Activated CD4-positive, alpha-beta T cell treated with anti-CD3 and anti-CD28 coated beads, Interleukin-2, amount 10 ng/mL, durations not matched to agents 7 days and 5 days (primary cell): Measurements from ENCODE around the gene STUB1. TPM values are rescaled to one million over a fixed set of nuclear protein-coding genes. Genes with fewer than 3 reads are reported as not detected.
"Not testable (repeated sequence)": the region's sequence is repeated elsewhere in the genome, so short reads cannot be mapped to it uniquely, and the experiment has no call there.

ENCODE experiments used
- CTCF ChIA-PET: fragments of 350-600 bp; sonication (Branson Sonifier 250); formaldehyde crosslinking; loops from one replicate; lab custom pipeline; 2021; ENCODE audit warnings: antibody characterized with exemption; lab: Charles Lee
- POLR2A ChIA-PET: fragments of 350-600 bp; sonication (Branson Sonifier 250); formaldehyde crosslinking; loops from one replicate; lab custom pipeline; 2021; ENCODE audit warnings: antibody characterized with exemption; lab: Charles Lee
- DNase-seq: peaks from one replicate; pipeline ENCODE4 v3.0.0-alpha.2; 2020
- H3K27ac Mint-ChIP-seq: one replicate; pipeline ENCODE4 v1.8.0; 2021; ENCODE audit warnings: mild to moderate bottlenecking, moderate library complexity, mixed read lengths
- H3K27me3 Mint-ChIP-seq: one replicate; pipeline ENCODE4 v1.8.0; 2021; ENCODE audit warnings: mixed read lengths
- H3K36me3 Mint-ChIP-seq: one replicate; pipeline ENCODE4 v1.8.0; 2021; ENCODE audit warnings: low read depth, mixed read lengths
- H3K4me1 Mint-ChIP-seq: one replicate; pipeline ENCODE4 v1.8.0; 2021; ENCODE audit warnings: mixed read lengths
- H3K4me3 Mint-ChIP-seq: one replicate; pipeline ENCODE4 v1.8.0; 2021; ENCODE audit warnings: mild to moderate bottlenecking, moderate library complexity, mixed read lengths
- H3K9me3 Mint-ChIP-seq: one replicate; pipeline ENCODE4 v1.8.0; 2021; ENCODE audit warnings: mixed read lengths
- total RNA-seq, 2 experiments: library from RNA; stranded (reverse); gene quantifications; one replicate each; pipeline ENCODE4 v1.2.3, GENCODE V29; 2021

The STUB1 gene
- total RNA-seq, 2 experiments from 2014 or later = 68.7 to 69.7 TPM

DNA sequence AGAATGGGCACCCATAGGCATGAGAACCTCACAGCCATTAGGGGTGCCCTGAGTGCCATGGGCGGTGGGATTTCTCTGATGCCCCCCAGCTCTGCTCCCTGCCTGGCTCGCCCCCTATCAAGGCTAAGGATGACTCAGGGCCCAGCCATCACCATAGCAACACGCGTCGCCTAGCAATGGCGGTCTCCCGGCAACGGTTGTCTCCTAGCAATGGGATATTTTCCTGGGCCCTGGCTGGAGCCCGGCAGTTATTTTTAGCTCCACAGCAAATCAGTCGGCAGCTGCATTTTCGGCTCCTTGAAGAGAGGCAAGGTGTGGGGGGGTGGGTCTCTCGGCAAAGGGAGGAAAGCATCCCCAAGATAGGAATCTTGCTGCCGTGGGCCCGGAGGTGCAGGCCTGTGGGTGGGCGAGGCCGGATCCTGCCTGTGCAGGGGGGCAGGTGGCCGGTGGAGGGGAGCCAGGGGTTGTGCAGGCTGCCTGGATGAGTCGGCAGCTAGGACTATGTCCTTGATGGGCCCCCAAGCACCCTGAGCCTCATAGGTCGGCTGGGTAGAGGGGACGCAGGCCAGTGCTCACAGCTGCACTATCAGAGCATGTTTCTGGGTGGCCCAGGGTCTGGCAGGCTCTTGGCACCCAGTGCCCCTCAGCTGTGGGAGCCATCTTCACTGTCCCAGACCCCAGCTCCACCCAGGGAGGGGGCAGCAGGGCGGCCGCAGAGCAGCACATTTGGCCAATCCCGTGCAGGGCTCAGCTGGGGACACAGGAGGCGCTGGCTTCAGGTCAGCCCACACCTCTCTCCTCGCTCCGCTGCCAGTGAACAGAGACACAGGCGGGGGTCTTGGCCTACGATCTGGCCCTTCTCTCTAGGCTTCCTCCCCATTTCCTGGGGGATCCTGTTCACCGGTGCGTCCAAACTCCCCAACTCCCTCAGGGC lies 29.6 kb downstream of the STUB1 start:
- POLR2A ChIA-PET = no interaction called here
- no peak for DNase-seq
- H3K36me3 Mint-ChIP-seq = no peaks in the 10 kb centered on the region
- no peaks in the 10 kb centered on the region for H3K9me3 Mint-ChIP-seq
- H3K27me3 Mint-ChIP-seq = peaks cover 44% of the 10 kb centered on the region
- peaks cover 8% of the 10 kb centered on the region for H3K4me1 Mint-ChIP-seq
- H3K27ac Mint-ChIP-seq = no peak overlapping the region
- CTCF ChIA-PET = interaction anchor here (0.6 to 1.4 kb wide), 4 partner anchors 14 to 743 kb away, joined by 3 to 4 read pairs (median 4); partner anchors contain the start of gene CIAO3
- no peak overlapping the region for H3K4me3 Mint-ChIP-seq

DNA sequence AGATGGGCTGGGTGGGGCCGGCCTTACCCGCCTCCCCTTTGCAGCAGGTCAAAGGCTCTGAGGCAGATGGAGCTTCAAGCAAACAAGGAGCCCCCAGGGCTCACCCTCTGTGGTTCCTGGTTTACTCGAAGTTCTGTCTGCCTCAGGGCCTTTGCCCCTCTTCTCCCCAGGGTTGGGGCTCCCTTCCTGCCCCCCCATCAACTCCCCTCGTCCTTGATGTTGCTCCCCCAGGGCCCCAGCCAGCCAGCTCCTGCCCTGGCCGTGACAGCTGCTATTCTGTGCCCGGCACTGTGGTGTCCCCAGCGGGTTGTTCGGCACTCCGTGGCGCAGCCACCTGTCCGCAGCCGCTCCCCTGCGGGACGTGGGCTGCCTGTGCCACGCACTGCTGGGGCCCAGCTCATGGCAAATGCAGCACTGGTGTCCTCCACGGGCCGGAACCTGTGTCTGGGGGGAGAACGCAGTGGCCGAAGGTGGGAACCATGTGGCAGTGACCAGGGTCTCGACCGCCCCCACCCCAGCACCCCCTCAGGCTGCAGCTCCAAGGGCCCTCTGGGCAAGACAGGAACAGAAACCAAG lies 30.4 kb downstream of the STUB1 start:
- Mint-ChIP-seq H3K4me1 (peaks cover 8% of the 10 kb centered on the region), H3K27ac (no peak overlapping the region), H3K4me3 (no peak overlapping the region), H3K36me3 (no peaks in the 10 kb centered on the region), H3K9me3 (no peaks in the 10 kb centered on the region), H3K27me3 (peaks cover 44% of the 10 kb centered on the region)
- ChIA-PET POLR2A (interaction anchor here (0.6 kb wide), 1 partner anchor 806 kb away, joined by 3 read pairs; no protein-coding TSS in a partner anchor), CTCF (interaction anchor here (1.0 to 1.4 kb wide), 4 partner anchors 15 to 74 kb away, joined by 3 to 5 read pairs (median 4); partner anchors contain the start of gene CIAO3)
- DNase-seq = no peak

DNA sequence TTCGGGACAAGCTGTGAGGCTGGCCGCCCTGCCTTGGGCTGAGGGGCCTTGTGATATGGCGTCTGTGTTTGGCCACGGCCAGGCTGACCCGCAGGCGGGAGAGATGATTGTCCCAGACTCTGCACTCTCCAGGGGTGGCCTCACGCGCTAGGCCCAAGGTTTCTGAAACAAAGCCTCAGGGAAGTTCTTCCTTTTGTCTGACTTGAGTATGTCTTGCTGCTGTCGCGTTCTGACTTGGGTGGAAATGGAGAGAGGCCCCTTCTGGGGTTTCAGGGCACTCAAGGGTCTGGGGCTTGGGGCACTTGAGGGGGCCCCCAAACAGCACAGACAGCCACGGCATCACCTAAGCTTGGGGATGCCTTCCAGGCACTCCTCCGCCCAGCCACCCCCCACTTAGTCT lies 30.9 kb downstream of the STUB1 start:
- CTCF ChIA-PET = interaction anchor here (1.0 to 1.4 kb wide), 3 partner anchors 17 to 74 kb away, joined by 3 to 5 read pairs (median 4); partner anchors contain the start of gene CIAO3

DNA sequence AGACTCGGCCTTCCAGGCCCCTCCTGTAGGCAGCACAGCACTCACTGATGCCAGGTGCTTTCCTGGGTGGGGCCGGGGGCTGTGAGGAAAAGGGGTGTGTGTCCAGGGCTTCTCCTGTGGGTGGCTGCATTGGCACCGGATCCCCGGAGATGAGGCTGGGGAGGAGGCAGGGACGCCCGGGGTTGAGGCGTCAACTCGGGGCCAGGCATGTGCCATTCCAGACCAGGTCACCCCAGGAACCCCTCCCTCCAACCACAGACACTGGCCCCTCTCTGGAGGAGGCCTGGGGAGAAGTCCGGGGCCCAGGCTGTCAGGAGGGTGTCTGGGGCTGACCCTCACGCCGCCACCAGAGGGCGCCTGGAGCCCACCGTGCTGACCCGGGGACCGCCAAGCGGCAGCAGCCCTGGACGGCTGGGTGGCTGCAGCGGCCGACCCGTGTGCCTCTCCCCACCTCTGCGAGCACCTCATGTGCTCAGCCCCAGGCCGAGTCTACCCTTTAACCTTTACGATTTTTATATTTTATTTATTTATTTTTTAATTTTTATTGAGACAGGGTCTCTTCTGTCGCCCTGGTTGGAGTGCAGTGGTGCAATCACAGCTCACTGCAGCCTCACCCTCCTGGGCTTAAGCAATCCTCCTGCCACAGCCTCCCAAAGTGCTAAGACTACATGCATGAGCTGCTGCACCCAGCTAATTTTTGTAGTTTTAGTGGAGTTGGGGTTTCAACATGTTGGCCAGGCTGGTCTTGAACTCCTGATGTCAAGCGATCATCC lies 31.5 kb downstream of the STUB1 start:
- no peaks in the 10 kb centered on the region for H3K36me3 Mint-ChIP-seq
- no peak overlapping the region for H3K4me3 Mint-ChIP-seq
- no peak overlapping the region for H3K27ac Mint-ChIP-seq
- no peaks in the 10 kb centered on the region for H3K9me3 Mint-ChIP-seq
- CTCF ChIA-PET = interaction anchor here (0.9 to 2.3 kb wide), 16 partner anchors 8 to 392 kb away, joined by 3 to 12 read pairs (median 4); partner anchors contain the start of genes ANTKMT, CCDC78, CHTF18 and CIAO3
- POLR2A ChIA-PET = interaction anchor here (0.6 kb wide), 1 partner anchor 805 kb away, joined by 3 read pairs; no protein-coding TSS in a partner anchor
- peaks cover 45% of the 10 kb centered on the region for H3K27me3 Mint-ChIP-seq
- peak; percentile 78 for DNase-seq
- peaks cover 8% of the 10 kb centered on the region for H3K4me1 Mint-ChIP-seq

More for the DNA sequence above, 30.9 kb downstream of the STUB1 start:
- no peak overlapping the region for H3K4me3 Mint-ChIP-seq
- H3K4me1 Mint-ChIP-seq = peaks cover 8% of the 10 kb centered on the region
- no peak overlapping the region for H3K27ac Mint-ChIP-seq
- no peaks in the 10 kb centered on the region for H3K36me3 Mint-ChIP-seq
- POLR2A ChIA-PET = interaction anchor here (0.6 kb wide), 1 partner anchor 805 kb away, joined by 3 read pairs; no protein-coding TSS in a partner anchor
- no peaks in the 10 kb centered on the region for H3K9me3 Mint-ChIP-seq
- peaks cover 47% of the 10 kb centered on the region for H3K27me3 Mint-ChIP-seq
- DNase-seq = no peak

DNA sequence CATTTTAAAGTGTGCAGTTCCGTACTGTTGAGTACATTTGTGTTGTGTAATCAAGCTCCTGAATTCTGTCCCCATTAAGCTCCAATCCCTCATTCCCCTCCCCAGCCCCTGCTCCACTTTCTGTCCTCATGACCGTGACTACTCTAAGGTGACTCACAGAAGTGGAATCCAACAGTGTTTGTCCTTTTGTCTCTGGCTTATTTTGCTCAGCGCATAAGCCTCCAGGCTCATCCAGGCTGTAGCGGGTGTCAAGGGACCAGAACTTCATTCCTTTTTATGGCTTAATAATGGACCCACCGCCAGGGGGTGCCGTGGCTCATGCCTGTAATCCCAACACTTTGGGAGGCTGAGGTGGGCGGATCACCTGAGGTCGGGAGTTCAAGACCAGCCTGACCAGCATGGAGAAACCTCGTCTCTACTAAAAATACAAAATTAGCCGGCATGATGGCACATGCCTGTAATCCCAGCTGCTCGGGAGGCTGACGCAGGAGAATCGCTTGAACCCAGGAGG lies 32.6 kb downstream of the STUB1 start:
- DNase-seq = peak; percentile 56
- H3K27me3 Mint-ChIP-seq = peaks cover 37% of the 10 kb centered on the region
- H3K36me3 Mint-ChIP-seq, H3K4me3 Mint-ChIP-seq, POLR2A ChIA-PET, H3K4me1 Mint-ChIP-seq, H3K27ac Mint-ChIP-seq, H3K9me3 Mint-ChIP-seq: not testable (repeated sequence)
- CTCF ChIA-PET = interaction anchor here (0.9 to 2.3 kb wide), 15 partner anchors 8 to 390 kb away, joined by 3 to 12 read pairs (median 4); partner anchors contain the start of genes ANTKMT, CCDC78, CHTF18 and CIAO3

DNA sequence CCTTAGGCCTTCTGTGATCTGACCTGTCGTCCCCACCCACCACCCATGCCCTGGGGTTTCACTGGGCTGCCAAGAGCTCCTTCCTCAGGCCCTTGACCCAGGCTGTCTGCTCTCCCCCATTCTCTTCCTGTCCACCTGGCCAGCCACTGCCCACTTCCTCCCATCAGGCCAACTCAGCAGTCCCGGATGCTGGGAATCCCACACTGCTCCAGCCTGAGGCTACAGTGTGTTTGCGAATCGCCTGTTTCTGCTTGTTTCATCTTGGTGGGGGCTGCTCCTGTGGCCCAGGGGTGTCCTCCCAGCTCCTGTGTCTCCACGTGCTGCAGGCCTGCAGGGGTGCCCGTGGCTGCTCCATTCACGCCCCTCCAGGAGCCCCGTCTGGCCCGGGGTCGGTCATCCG lies 33.9 kb downstream of the STUB1 start:
- CTCF ChIA-PET = interaction anchor here (0.8 to 2.3 kb wide), 5 partner anchors 8 to 71 kb away, joined by 3 to 12 read pairs (median 3); partner anchors contain the start of genes CIAO3 and WDR24
- POLR2A ChIA-PET = no interaction called here
- Mint-ChIP-seq H3K4me1 (peaks cover 8% of the 10 kb centered on the region), H3K4me3 (no peak overlapping the region), H3K36me3 (no peaks in the 10 kb centered on the region), H3K9me3 (no peaks in the 10 kb centered on the region), H3K27ac (no peak overlapping the region), H3K27me3 (peaks cover 30% of the 10 kb centered on the region)
- no peak for DNase-seq

DNA sequence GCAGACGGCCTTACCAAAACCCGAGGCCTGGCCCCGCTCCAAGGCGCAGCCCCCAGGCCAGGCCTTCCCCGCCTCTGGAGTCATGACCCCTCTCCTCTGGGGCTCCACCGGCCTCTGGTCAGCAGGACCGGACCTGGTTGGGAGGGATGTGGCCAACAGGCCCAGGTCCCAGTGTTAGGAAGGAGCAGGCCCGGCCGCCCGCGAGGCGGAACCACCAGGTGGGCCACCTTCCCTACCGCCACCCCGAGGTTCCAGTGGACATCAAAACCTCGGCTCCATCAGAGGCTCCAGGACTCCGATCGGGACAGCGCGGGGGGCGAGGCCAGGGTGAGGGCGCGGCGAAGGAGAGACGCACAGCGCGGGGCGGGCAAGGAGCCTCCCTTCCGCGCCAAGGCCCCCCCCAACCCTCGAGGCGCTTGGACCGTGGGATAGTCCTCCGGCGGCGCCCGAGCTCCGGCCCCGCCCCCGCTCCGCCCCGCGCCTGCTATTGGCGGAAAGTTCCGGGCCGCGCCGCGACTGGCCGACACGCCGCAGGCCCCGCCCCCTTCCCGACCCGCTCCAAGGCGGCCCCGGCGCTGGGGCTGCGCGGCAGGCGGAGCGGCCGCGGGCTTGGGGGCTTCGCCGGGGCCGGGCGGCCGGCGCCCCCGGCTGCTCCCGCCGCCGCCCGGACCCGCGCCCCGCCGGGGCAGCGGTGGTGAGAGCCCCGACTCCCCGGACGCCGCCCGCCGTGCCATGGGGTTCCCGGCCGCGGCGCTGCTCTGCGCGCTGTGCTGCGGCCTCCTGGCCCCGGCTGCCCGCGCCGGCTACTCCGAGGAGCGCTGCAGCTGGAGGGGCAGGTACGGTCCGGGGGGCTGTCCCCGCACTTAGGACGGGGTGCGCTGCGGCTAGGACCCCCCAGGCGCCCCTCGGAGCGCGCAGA lies 34.6 kb downstream of the STUB1 start, which contains the start of gene METRN:
TSS of gene METRN (plus strand) at position 561 of the 919 bp plus-strand sequence. CDS start at position 733, 172 bp downstream.
- H3K36me3 Mint-ChIP-seq = no peaks in the 10 kb centered on the region
- peaks cover 9% of the 10 kb centered on the region for H3K4me1 Mint-ChIP-seq
- DNase-seq = peak; percentile 89
- POLR2A ChIA-PET = interaction anchor here (1.0 kb wide), 1 partner anchor 73 kb away, joined by 3 read pairs; the partner anchor contains the start of genes CHTF18 and RPUSD1
- H3K9me3 Mint-ChIP-seq = no peaks in the 10 kb centered on the region
- CTCF ChIA-PET = interaction anchor here (0.6 to 1.3 kb wide), 5 partner anchors 8 to 70 kb away, joined by 3 read pairs; no protein-coding TSS in a partner anchor
- H3K27me3 Mint-ChIP-seq = peaks cover 26% of the 10 kb centered on the region
- H3K27ac Mint-ChIP-seq = no peak within 1 kb of the TSS
- peak within 1 kb of the TSS; percentile 13 for H3K4me3 Mint-ChIP-seq

DNA sequence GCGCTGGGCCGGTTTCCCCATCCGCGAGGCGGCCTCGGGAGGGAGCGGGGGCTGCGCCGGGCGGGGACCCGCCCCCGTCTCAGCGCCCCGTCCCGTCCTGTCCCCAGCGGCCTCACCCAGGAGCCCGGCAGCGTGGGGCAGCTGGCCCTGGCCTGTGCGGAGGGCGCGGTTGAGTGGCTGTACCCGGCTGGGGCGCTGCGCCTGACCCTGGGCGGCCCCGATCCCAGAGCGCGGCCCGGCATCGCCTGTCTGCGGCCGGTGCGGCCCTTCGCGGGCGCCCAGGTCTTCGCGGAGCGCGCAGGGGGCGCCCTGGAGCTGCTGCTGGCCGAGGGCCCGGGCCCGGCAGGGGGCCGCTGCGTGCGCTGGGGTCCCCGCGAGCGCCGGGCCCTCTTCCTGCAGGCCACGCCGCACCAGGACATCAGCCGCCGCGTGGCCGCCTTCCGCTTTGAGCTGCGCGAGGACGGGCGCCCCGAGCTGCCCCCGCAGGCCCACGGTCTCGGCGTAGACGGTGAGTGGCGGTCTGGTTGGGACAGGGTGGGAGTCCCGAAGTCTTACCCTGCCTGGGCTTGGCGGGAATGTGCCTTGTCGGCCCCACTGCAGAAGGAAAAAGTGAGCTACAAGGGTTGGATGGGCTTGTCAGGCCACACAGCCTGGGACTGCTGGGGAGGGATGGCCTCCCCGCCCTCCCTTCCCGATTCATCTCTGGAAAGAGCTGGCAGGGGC lies 35.4 kb downstream of the STUB1 start:
- DNase-seq = no peak
- Mint-ChIP-seq H3K9me3 (no peaks in the 10 kb centered on the region), H3K27me3 (peaks cover 24% of the 10 kb centered on the region), H3K4me3 (peak overlapping the region; percentile 13), H3K4me1 (peaks cover 17% of the 10 kb centered on the region), H3K36me3 (no peaks in the 10 kb centered on the region), H3K27ac (no peak overlapping the region)
- ChIA-PET POLR2A (interaction anchor here (1.0 kb wide), 1 partner anchor 73 kb away, joined by 3 read pairs; the partner anchor contains the start of genes CHTF18 and RPUSD1), CTCF (interaction anchor here (0.6 to 1.6 kb wide), 9 partner anchors 10 to 70 kb away, joined by 3 to 7 read pairs (median 3); partner anchors contain the start of genes CCDC78 and CIAO3)

DNA sequence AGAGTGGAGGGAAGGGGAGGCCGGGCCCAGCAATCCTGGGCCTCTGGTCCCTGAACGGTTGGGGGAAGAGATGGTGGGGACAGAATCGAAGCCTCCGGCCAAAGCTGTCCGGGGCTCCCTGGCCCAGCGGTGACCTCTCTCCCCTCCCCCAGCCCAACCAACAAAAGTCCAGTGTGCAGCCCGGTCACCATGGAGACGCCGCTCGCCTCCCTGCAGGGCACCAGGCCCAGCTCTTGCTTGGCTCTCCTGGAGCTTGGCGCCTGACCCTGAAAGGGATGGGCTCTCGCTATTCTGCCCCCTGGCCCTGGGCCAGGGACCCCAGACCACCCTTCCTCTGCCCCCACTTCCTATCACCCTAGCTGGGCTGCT lies 36.0 kb downstream of the STUB1 start:
- ChIA-PET POLR2A (no interaction called here), CTCF (interaction anchor here (0.9 to 1.6 kb wide), 6 partner anchors 10 to 70 kb away, joined by 3 to 7 read pairs (median 4); partner anchors contain the start of genes CCDC78 and CIAO3)
- no peak for DNase-seq
- Mint-ChIP-seq H3K9me3 (no peaks in the 10 kb centered on the region), H3K4me1 (peaks cover 17% of the 10 kb centered on the region), H3K4me3 (peak overlapping the region; percentile 25), H3K36me3 (no peaks in the 10 kb centered on the region), H3K27ac (no peak overlapping the region), H3K27me3 (peaks cover 23% of the 10 kb centered on the region)

DNA sequence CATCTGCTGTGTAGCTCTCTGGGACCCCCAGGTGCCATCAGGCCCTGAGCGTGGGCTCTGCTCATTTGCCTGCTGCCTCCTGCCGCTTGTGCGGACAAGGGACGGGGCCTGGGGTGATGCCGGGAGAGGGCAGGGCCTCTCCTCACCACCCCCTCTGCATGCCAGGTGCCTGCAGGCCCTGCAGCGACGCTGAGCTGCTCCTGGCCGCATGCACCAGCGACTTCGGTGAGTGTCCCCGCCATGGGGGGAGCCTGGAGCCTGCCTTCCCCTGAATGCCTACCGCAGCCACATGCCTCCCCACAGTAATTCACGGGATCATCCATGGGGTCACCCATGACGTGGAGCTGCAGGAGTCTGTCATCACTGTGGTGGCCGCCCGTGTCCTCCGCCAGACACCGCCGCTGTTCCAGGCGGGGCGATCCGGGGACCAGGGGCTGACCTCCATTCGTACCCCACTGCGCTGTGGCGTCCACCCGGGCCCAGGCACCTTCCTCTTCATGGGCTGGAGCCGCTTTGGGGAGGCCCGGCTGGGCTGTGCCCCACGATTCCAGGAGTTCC lies 36.6 kb downstream of the STUB1 start:
- H3K9me3 Mint-ChIP-seq = no peaks in the 10 kb centered on the region
- DNase-seq = no peak
- ChIA-PET CTCF (interaction anchor here (1.3 to 1.6 kb wide), 4 partner anchors 9 to 69 kb away, joined by 4 to 7 read pairs (median 4); partner anchors contain the start of gene CCDC78), POLR2A (no interaction called here)
- H3K27me3 Mint-ChIP-seq = peaks cover 21% of the 10 kb centered on the region
- H3K27ac Mint-ChIP-seq = no peak overlapping the region
- H3K4me1 Mint-ChIP-seq = peaks cover 18% of the 10 kb centered on the region
- no peak overlapping the region for H3K4me3 Mint-ChIP-seq
- no peaks in the 10 kb centered on the region for H3K36me3 Mint-ChIP-seq
